ENCODE measurements around the gene EPB41L3.
"Not testable (repeated sequence)": the region's sequence is repeated elsewhere in the genome, so short reads cannot be mapped to it uniquely, and the experiment has no call there.

Gene EPB41L3

DNA sequence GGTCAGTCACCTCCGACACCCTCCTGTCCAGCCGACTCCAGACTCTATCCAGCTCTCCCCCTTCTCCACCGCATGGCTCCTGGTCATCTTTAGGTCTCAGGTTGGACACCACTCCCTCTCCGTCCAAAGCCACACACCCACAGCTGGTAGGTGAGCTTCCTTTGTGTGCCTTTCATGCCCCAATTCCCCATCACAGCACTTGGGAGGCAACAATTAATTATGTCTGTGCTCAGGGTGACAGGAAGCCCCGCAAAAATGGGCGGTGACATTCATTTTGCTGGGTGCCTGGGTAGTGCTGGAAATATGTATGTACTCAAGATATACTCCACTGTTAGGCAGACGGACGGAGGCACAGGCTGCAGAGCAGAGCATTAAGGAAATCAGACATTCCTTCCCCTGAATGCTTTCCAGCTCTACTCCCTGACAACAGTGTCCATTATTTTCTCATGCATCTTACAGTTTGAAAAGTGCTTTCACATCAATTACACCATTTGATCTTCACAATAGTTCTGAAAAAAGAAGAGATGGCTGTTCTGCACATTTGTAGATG lies 13.1 kb downstream of the EPB41L3 start:
- no peak for DNase-seq

DNA sequence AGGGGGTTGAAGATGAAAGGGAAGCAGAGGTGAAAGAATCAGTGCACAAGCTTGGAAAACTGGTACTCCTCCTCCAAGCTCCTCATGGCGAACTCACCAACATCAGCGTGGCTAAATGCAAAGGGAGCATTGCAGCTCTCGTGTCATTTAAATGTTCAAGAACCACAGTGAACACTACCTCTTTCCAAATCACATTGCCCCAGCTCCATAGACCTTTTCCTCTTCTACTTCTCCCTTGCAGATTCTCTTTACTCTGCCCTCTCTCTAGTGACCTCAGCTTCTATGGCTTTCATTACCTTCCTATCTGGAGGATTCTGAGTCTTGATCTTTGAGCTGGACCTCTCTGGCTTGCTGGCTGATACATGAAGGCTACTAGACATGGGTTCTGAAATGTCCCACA lies 14.3 kb downstream of the EPB41L3 start:
- no peak for DNase-seq

- no peak for DNase-seq
Observed at GRCh38 chr18:5527603-5528002, 16.2 kb downstream of the EPB41L3 start.

- DNase-seq, result no peak
Observed at GRCh38 chr18:5524660-5525059, 19.1 kb downstream of the EPB41L3 start.

DNA sequence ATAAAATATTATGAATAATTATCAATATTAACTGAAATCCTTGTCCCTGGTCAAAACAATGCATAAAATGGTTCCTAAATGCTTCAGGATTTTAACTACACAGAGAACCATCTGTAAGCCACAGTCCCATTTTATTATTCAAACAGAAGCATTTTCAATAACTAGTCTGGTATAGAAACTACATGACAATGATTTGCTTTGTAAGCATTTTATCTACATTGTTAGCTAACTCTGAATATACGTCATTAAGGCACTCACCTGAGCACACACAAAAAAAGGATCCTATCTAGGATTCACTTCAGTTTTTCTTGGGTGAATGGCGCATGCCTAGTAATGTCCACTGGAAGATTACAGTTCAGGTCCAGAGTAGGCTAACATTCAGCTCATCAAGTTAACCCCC lies 22.8 kb downstream of the EPB41L3 start:
- DNase-seq, result no peak

DNA sequence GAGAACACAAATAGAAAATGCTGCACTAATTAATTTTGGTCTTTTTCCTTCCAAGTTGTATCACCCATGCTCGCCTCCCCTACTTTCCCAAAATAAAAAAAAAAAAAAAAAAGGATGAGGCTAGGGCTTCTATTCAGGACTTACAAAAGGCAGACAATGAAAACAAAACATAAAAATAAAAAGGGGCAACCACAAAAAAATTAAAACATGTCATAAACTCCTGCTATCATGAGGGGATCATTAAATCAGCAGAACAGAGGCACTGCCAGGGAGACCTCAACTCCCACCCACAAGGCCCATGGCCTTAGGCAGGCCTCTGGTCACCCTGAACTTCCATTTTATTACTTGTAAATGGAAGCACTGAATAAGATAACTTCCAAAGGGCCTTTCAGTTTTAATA lies 23.3 kb downstream of the EPB41L3 start:
- DNase-seq, result no peak

DNA sequence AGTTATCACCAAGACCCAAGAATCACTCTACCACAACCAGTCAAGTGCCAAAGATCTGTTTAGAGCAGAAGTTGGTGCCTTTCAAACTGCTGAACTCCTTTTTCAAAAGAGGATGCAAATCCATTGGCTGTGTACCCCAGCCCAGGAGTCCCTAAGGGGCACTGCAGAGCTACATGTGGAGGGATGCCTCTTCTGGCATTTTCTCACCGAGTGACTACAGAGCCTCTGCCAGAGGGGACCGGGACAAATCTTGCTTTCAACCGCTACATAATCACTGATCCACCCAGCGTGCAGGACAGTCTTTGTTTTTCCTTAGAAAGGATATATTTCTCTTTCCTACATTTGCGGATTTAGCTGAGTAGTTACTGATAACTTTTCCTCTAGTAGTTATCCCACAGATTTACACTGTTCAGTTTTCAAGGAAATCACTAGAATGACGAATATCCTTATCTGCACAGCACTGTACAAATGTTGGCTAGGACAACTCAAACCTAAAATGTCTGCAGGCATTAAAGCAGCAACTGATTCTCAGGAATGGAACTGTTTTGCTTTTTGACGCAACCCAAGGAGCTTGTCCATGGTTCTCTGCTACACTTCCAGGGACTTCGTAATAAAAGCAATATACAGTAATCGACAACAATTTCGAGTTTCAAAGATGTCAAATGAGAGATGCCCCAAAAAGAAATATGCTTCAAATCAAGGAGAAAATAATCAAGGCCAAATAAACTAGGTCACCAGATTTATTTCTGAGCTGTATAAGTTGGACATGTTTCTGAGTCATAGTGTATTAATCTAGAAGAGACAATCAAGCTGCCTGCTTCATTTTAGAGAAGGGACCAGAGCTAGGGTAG lies 24.1 kb downstream of the EPB41L3 start:
- no peak for DNase-seq

DNA sequence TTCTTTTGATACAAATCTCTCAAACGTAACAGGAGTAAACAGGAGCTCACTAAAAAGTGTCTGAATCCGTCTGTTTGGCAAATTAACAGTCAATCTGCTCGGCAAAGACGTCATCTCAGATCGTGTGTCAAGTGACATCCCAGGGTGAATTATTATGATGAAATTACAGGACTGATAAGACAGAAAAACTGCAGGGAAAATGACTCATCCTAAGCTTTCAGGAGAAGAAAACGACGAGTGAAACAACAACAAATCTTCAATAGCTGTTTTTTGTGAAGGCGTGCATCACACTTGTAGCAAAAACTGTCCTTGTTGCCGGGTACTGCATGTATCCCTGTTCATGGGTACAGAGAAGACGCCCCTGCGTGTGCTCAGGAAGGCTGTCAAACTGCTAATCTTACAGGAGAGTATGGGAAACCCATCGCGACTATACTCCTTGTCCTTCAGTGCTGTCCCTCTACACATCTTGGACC lies 24.9 kb downstream of the EPB41L3 start:
- DNase-seq, result no peak

- DNase-seq, result no peak
Observed at GRCh38 chr18:5518179-5518770, 25.5 kb downstream of the EPB41L3 start.

- no peak for DNase-seq
Observed at GRCh38 chr18:5516841-5517240, 27.0 kb downstream of the EPB41L3 start.

GRCh38 chr18:5515011-5515784 lies 28.6 kb downstream of the EPB41L3 start:
- no peak for DNase-seq

DNA sequence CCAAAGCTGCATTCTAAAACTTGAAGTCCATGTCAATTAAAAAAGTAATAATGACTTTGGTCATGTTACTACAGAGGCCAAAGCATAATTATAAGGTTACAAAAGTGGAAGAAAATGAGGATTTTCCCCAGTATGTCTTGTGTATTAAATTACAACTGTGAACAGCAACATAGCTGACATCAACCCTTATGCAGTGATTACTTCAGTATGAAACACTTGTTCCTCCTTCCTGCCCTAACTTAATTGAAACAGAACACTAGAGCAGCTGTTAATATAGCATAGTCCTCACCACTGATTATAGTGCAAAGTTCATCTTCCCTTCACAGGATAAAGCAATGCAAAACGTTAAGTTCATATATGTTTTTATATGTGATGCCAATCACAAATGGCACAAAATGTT lies 29.9 kb downstream of the EPB41L3 start:
- DNase-seq, result no peak

- DNase-seq, result no peak
Observed at GRCh38 chr18:5512176-5512575, 31.6 kb downstream of the EPB41L3 start.

GRCh38 chr18:5511541-5511940 lies 32.3 kb downstream of the EPB41L3 start:
- not testable (repeated sequence) for DNase-seq

DNA sequence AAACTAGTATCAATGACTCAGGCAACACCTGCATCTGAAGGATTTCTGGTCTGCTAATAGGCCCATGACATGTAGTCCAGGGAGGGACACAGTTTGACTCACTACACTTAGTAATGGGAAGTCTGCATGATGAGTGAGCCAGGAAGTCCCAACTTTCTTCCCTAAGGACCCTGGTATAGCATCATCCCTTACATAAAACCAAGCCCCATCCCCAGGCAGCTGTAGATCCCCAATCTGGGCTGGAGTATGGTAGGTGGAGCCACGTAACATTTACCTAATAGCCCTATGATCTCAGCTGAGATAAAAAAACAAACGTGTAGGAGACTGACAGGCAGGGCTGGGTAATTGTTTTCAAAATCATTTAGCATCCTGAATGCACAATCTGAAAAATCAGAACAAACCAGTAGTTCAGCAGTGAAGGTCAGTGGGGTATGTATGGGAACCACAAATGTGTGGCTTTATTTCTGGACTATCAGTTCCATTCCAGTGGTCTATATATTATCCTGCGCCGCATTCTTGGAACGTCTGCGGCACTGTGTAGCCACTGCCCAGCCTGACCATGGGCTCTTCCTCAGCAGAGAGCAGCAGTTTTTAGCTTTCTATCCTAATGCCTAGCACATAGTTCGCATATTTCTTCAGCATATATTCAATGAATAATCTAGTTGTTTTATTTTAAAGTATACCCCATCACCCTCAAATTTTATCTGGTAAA lies 33.5 kb downstream of the EPB41L3 start:
- DNase-seq, result no peak

GRCh38 chr18:5508821-5509220 lies 35.0 kb downstream of the EPB41L3 start:
- no peak for DNase-seq

- DNase-seq, result no peak
Observed at GRCh38 chr18:5507756-5508155, 36.0 kb downstream of the EPB41L3 start.

DNA sequence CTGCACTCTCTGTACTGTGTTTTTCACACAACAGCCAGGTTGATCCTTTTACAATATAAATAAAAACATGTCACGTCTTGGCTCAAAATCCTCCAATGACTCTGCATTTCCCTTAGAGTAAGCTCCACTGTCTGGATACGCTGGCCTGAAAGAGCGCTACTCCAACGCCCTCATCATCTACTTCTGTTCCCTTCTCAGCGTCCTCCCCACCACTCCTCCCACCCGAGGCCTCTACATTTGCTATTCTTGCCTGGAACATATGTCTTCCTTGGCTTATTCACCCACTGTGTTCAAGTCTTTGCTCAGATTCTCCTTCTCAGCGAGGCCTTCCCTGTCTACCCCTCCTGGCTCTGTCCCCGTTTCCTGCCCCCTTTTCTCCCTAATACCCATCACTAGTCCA lies 37.6 kb downstream of the EPB41L3 start:
- DNase-seq, result no peak

- DNase-seq, result no peak
Observed at GRCh38 chr18:5503740-5504139, 40.1 kb downstream of the EPB41L3 start.

- DNase-seq, result no peak
Observed at GRCh38 chr18:5500158-5500939, 43.4 kb downstream of the EPB41L3 start.

DNA sequence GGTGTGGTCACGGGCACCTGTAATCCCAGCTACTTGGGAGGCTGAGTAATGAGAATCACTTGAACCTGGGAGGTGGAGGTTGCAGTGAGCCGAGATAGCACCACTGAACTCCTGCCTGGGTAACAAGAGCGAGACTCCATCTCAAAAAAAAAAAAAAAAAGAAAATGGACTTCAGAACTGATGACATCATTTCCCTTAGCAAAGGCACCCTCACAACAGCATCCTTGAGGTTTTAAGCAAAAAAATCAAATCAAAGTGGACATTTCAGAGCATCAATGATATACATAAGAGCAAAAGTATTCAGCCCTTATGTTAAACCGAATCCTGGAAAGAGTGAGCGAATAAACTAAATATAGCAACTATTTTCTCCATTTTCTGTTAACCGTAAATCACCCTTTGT lies 45.3 kb downstream of the EPB41L3 start:
- no peak for DNase-seq

DNA sequence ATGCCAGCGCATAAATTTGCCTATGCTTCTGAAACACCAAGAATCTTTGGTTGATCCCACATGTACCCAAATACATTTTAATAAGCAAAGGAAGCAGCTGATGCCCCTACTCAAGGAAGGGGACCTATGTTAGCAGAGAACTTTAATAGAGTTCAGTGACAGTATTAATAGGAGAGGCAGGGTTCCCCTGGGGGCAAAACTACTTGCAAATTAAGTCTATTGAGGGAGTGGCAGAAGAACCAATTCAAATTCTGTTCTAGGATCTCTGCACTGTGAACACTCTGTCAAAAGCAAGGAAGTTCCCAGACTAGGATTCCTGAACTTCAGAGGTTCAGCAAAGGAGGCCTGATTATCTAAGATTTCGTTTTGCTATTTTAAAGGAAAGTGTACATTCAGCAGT lies 47.5 kb downstream of the EPB41L3 start:
- DNase-seq, result no peak
